Endothelial cell of umbilical vein (primary cell): ENCODE results near the gene CLTCL1. TPM values are rescaled to one million over a fixed set of nuclear protein-coding genes. Genes with fewer than 3 reads are reported as not detected.

Source experiments
- BruUV-seq: library from RNA; stranded (reverse); fragments of 400-500 nt; replicated peaks from 2 replicates; lab custom pipeline; 2021; lab: Mats Ljungman, UMichigan
- CTCF ChIA-PET: fragments of 300-600, 350-600 bp; sonication (Branson Sonifier 250); formaldehyde crosslinking; loops from one replicate; lab custom pipeline; 2021; ENCODE audit warnings: antibody characterized with exemption, inconsistent platforms; lab: Charles Lee
- POLR2A ChIA-PET: fragments of 300-600, 350-600 bp; sonication (Branson Sonifier 250); formaldehyde crosslinking; loops from one replicate; lab custom pipeline; 2021; ENCODE audit warnings: antibody characterized with exemption, inconsistent platforms; lab: Charles Lee
- DNase-seq: peaks from one replicate; pipeline ENCODE4 v3.0.0-alpha.2; 2011; ENCODE audit warnings: low read depth, low spot score
- FAIRE-seq: peaks from 2 replicates; lab custom pipeline; 2011; peaks lifted over from hg19 to GRCh38; lab: Jason Lieb, UNC
- H2AFZ ChIP-seq: 2 replicates; pipeline ENCODE4 v1.6.0; 2012; ENCODE audit warnings: low read depth, low read length, control low read depth, inconsistent platforms
- H3K27ac ChIP-seq: 2 replicates; pipeline ENCODE4 v1.5.1; 2011; ENCODE audit warnings: low read depth, mild to moderate bottlenecking, control low read depth, low read length, moderate library complexity; ENCODE audit not compliant: insufficient read depth
- H3K27me3 ChIP-seq, 2 experiments: 2 replicates each; pipeline versions ENCODE4 v1.6.0 to v1.6.1; 2011; ENCODE audit warnings: low read length in 2 of 2, mixed read lengths in 1 of 2; ENCODE audit not compliant: control insufficient read depth in 2 of 2, insufficient read depth in 2 of 2
- H3K36me3 ChIP-seq, 2 experiments: 2 replicates in 1 of 2; 3 replicates in 1 of 2; pipeline ENCODE4 v1.5.1; 2011; ENCODE audit warnings: low read length in 2 of 2, mild to moderate bottlenecking in 1 of 2, moderate library complexity in 1 of 2; ENCODE audit not compliant: control insufficient read depth in 2 of 2, insufficient read depth in 2 of 2; ENCODE audit errors: extremely low read depth in 1 of 2
- H3K4me1 ChIP-seq: 3 replicates; pipeline ENCODE4 v1.5.1; 2011; ENCODE audit warnings: mild to moderate bottlenecking, low read length; ENCODE audit not compliant: control insufficient read depth, insufficient read depth; ENCODE audit errors: extremely low read depth
- H3K4me2 ChIP-seq: 2 replicates; pipeline ENCODE4 v1.6.1; 2011; ENCODE audit warnings: low read length, control low read depth, mixed read lengths; ENCODE audit not compliant: insufficient read depth
- H3K4me3 ChIP-seq, 3 experiments: fragments of 200-600 bp in 1 of 3; sonication (generic), shearing (Covaris generic) in 1 of 3; replicated peaks in 1 of 3; 2 replicates each; pipeline ENCODE4 v1.5.1; 2011 to 2016; ENCODE audit warnings: control low read depth in 3 of 3, low read length in 3 of 3, mild to moderate bottlenecking in 2 of 3, inconsistent platforms in 1 of 3, low read depth in 1 of 3, moderate library complexity in 1 of 3; ENCODE audit not compliant: insufficient read depth in 1 of 3
- H3K79me2 ChIP-seq: 2 replicates; pipeline ENCODE4 v1.6.0; 2012; ENCODE audit warnings: low read length, inconsistent platforms; ENCODE audit not compliant: control insufficient read depth, insufficient read depth
- H3K9ac ChIP-seq: replicated peaks from 2 replicates; pipeline ENCODE3; 2011; ENCODE audit warnings: low read length, control low read depth; ENCODE audit not compliant: insufficient read depth; ENCODE audit errors: extremely low read depth
- H3K9me1 ChIP-seq: replicated peaks from 3 replicates; pipeline ENCODE4 v1.6.0; 2011; ENCODE audit warnings: mild to moderate bottlenecking, low read length; ENCODE audit not compliant: control insufficient read depth, insufficient read depth; ENCODE audit errors: extremely low read depth
- H3K9me3 ChIP-seq: replicated peaks from 2 replicates; pipeline ENCODE4 v1.5.1; 2012; ENCODE audit warnings: low read length, inconsistent platforms; ENCODE audit not compliant: control insufficient read depth, insufficient read depth
- H4K20me1 ChIP-seq: replicated peaks from 2 replicates; pipeline ENCODE3; 2011; ENCODE audit warnings: mild to moderate bottlenecking, low read length; ENCODE audit not compliant: control insufficient read depth, insufficient read depth; ENCODE audit errors: extremely low read depth
- EZH2 ChIP-seq: IDR thresholded peaks from 2 replicates; pipeline ENCODE4 v1.6.1; 2012; ENCODE audit warnings: borderline replicate concordance, low read depth, mild to moderate bottlenecking, moderate library complexity, low read length, inconsistent platforms; ENCODE audit not compliant: severe bottlenecking
- FOS ChIP-seq: IDR thresholded peaks from 2 replicates; pipeline ENCODE4 v1.6.1; 2011; ENCODE audit warnings: mild to moderate bottlenecking, low read length, moderate library complexity, borderline replicate concordance; ENCODE audit not compliant: insufficient read depth
- GATA2 ChIP-seq: IDR thresholded peaks from 2 replicates; pipeline ENCODE4 v1.7.0; 2011; ENCODE audit warnings: low read depth, mild to moderate bottlenecking, moderate library complexity, mixed read lengths, low read length; ENCODE audit not compliant: insufficient read length, insufficient read depth
- JUN ChIP-seq: IDR thresholded peaks from 2 replicates; pipeline ENCODE4 v1.6.1; 2011; ENCODE audit warnings: borderline replicate concordance, low read depth; ENCODE audit not compliant: insufficient read length, insufficient read depth
- MYC ChIP-seq: IDR thresholded peaks from one replicate; pipeline ENCODE4 v1.6.1; 2011; ENCODE audit warnings: mild to moderate bottlenecking, low read depth, low read length
- POLR2A ChIP-seq: IDR thresholded peaks from 2 replicates; pipeline ENCODE4 v1.6.1; 2012; ENCODE audit warnings: low read depth, mild to moderate bottlenecking, control low read depth, low read length
- POLR2AphosphoS5 ChIP-seq: IDR thresholded peaks from 2 replicates; pipeline ENCODE4 v1.6.1; 2012; ENCODE audit warnings: low read depth, mild to moderate bottlenecking, control low read depth, low read length, moderate library complexity; ENCODE audit not compliant: insufficient read depth
- dilution Hi-C: fragments of 300-500 bp; cut with MboI; formaldehyde crosslinking; loops from one replicate; pipeline ENCODE4 v1.15.0; 2019; ENCODE audit warnings: low sequenced_read_pairs; ENCODE audit not compliant: extremely low pct_ligation_motif_present
- intact Hi-C: fragments of 100-400 bp; cut with micrococcal nuclease; formaldehyde crosslinking; loops from one replicate; pipeline ENCODE4 v1.10.0; 2022
- polyA plus RNA-seq, 4 experiments: library from polyadenylated mRNA; depleted of rRNA in 3 of 4; stranded (reverse) in 3 of 4; unstranded in 1 of 4; fragments of >200 nt; gene quantifications; 2 replicates each; pipeline versions ENCODE4 v1.2.1 to v1.2.3, GENCODE V29; 2011 to 2012; ENCODE audit warnings: missing spikeins in 1 of 4
- total RNA-seq: library from RNA; stranded (reverse); gene quantifications from 2 replicates; pipeline ENCODE4 v1.2.3, GENCODE V29; 2021
- TF ChIP-seq, protein P1 (sequence below), 2 donors: IDR thresholded peaks; 1 replicate in 1 of 2; 2 replicates in 1 of 2; pipeline ENCODE4 v1.5.1; 2011; ENCODE audit warnings: low read length in 2 of 2, mild to moderate bottlenecking in 2 of 2, moderate library complexity in 2 of 2, control low read depth in 1 of 2, inconsistent platforms in 1 of 2, low read depth in 1 of 2; ENCODE audit not compliant: insufficient read depth in 1 of 2; ENCODE audit errors: extremely low read depth in 1 of 2
- TF ChIP-seq, protein P2 (sequence below): IDR thresholded peaks from 2 replicates; pipeline ENCODE4 v1.6.1; 2011; ENCODE audit not compliant: insufficient read depth, insufficient read length

Gene CLTCL1
- total and polyA plus RNA-seq, 2 donors (not counting 3 experiments of a cell fraction or from before 2014, with no cell fraction given) = 5.0 to 6.2 TPM

DNA sequence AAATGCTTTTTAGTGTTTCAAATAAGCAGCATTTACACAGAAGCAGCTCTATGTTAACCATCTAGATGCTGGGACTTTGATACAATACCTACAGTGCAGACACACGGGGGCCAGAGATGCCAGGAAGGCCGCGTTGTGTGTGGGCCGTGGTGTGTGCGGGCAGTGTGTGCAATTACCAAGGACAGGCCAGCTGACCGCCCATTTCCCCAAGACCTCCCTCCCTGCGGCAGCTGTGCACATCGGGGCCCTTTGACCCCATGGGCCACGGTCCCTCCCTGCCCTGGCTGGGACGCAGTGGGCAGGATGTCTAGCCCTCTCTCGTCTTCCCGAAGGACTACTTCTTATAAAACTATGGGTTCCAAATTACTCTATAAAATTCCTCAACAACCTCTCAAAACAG lies 38.4 kb downstream of the CLTCL1 start:
- H3K4me3 ChIP-seq = no peak overlapping the region
- H3K79me2 ChIP-seq = no peaks in the 10 kb centered on the region
- BruUV-seq = no TSS peak
- H4K20me1 ChIP-seq = no peaks in the 10 kb centered on the region
- no peaks in the 10 kb centered on the region for H3K27me3 ChIP-seq
- H3K4me2 ChIP-seq = no peak overlapping the region
- DNase-seq (no peak), FAIRE-seq (no peak)
- POLR2A ChIA-PET = no interaction called here
- no peaks in the 10 kb centered on the region for H3K4me1 ChIP-seq
- dilution Hi-C loops = no loop called here
- no peak overlapping the region for H3K9ac ChIP-seq
- no peak overlapping the region for H2AFZ ChIP-seq
- H3K9me3 ChIP-seq = no peaks in the 10 kb centered on the region
- no peak overlapping the region for H3K27ac ChIP-seq
- TF ChIP-seq, protein P1, sequence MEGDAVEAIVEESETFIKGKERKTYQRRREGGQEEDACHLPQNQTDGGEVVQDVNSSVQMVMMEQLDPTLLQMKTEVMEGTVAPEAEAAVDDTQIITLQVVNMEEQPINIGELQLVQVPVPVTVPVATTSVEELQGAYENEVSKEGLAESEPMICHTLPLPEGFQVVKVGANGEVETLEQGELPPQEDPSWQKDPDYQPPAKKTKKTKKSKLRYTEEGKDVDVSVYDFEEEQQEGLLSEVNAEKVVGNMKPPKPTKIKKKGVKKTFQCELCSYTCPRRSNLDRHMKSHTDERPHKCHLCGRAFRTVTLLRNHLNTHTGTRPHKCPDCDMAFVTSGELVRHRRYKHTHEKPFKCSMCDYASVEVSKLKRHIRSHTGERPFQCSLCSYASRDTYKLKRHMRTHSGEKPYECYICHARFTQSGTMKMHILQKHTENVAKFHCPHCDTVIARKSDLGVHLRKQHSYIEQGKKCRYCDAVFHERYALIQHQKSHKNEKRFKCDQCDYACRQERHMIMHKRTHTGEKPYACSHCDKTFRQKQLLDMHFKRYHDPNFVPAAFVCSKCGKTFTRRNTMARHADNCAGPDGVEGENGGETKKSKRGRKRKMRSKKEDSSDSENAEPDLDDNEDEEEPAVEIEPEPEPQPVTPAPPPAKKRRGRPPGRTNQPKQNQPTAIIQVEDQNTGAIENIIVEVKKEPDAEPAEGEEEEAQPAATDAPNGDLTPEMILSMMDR (IDR thresholded peaks at IDR 0.05; ENCODE audit: extremely low read depth in 1 of 2, insufficient read depth in 1 of 2, low read depth in 1 of 2, low read length in 2 of 2) = no peak
- TF ChIP-seq POLR2AphosphoS5 (no peak), JUN (no peak), GATA2 (no peak), POLR2A (no peak), FOS (no peak), MYC (no peak), EZH2 (no peak)
- TF ChIP-seq, protein P2, sequence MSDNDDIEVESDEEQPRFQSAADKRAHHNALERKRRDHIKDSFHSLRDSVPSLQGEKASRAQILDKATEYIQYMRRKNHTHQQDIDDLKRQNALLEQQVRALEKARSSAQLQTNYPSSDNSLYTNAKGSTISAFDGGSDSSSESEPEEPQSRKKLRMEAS = no peak
- CTCF ChIA-PET = no interaction called here
- H3K9me1 ChIP-seq = no peaks in the 10 kb centered on the region
- H3K36me3 ChIP-seq = no peaks in the 10 kb centered on the region
- intact Hi-C loops = no loop called here
